HG03571 (cell line): ENCODE data around the gene CHKA.

Experiments
- ATAC-seq: cut with Tn5 transposase; IDR thresholded peaks from one replicate; pipeline ENCODE4 v1.9.1; 2021; ENCODE audit not compliant: unreplicated experiment

CHKA gene

DNA sequence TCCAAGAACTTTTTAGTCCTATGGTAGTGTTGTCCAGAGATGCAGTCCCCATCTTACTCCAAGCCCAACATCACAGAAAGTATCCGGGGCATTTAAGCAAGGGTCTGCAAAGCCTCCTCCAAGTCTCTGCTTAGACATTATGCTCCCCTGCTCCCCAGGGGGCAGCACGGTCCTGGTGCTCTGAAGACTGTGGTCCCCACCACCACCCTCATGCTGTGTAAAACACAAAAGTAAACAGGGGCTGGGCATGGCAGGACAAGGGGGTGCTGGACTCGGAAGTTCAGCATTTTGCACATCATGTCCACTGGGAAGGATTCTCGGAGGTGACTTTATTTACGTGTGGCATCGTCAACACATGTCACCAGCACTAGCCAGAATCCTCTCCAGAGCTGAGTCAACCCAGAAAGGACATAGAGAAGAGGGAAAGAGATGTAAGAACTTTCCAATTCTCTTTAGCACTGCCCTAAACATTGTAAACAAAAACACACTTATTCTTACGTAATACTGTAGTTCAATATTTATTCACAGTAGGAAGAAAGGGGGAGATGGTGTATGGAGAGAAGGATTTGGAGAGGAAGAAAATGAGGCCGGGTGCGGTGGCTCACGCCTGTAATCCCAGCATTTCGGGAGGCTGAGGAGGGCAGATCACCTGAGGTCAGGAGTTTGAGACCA, 44.7 kb downstream of the CHKA start:
- no peak for ATAC-seq

DNA sequence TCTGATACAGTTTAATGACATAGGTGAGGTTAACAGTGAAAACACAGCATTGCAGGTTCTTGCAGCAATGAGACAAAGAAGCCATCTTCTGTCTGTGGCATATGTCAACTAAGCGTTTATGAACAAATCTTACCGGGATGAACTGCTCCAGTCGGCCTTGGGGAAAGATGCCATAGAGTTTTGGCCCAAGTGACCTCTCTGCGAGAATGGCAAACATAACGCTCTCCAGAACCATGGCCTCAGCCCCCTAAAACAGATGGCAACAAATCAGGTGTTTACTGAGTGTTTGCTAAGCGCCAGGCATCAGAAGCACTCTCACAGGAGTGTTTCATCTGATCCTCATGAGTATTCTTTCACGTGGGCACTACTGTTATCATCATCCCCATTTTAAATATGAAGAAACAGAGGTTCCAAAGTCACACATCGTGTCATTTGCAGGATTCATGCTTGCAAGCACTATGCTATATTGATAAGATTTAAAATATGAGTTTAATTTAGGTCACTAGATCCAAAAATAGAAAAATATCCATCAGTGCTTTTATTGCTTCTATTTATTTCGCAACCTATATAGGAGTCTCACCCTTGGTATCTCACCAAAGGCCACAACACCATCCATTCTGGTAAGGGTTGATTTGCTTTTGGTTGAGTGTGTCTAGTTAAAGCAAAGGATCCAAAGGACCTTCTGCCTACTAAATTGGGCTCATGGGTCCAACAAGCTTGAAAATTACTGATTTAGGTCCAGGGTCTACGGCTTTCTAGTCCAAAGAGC, 46.4 kb downstream of the CHKA start:
- no peak for ATAC-seq

DNA sequence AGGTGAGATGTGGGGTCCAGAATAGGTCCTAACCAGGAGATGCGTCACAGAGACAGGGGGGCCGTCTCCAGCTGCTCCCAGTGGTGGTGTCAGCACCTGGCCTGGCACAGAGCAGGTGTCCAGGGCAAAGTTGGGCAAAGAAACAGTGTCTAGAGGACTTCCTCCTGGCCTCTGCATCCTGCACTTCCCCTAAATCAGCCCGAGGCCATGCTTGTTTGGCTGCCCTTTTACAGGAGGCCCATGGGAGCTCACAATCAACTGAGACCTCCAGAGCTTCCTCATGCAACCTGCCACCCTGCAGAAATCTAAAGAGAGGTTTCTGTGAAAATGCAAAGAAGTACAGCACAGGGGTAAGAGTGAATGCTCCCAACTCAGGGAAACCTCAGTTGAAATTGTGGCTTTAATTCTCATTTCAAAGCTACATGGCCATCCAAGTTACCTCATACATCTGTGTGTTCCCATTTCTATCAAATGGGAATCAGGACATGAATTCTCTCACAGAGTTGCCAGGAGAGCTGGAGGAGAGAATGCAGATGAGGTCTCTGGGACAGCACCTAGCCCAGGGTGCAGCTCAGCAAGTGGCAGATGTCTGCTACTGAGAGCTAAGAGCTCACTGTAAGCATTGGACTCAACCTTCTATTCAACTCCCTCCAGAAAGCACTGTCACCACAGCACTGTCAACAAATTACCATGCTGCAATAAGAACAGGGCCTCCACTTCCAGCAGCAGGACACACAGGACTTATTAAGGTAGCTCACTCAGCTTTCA, 49.7 kb downstream of the CHKA start:
- no peak for ATAC-seq

DNA sequence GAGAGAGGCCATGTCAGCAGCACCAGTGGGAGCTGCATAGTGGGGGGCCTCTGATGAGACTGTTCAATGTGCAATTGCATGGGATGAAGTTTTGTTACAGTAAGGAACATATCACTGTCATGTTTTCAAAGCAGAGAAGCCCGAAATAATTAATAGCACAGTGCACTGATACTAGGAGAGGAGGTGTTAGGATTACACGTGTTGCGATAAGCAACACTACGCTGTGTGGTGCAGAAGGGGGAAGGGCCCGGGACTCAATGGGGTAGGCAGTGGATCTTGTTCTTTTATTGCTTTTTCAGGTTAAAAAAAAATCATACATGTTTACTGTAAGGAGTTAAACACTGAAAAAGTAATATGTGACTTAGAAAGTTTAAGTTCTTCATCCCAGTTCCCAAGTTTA, 53.2 kb downstream of the CHKA start:
- ATAC-seq = no peak

DNA sequence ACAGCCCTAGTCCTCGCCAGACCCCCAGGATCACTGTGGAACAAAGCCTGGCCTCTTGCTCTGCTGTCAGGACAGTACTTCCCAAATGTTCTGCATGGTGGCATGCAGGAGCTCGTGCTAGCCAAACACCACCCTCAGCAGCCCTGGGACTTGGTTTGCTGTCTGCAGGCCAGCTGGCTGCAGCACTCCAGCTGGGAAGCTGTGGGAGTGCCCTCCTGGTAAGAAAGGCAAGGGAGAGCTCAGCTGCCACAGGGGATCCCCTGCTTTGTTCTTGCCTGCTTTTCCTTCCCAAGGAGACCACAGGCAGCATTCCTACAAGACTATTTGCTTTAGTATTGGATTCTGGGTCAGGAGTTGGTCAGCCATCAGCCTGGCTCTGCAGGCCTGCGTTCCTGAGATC, 54.4 kb downstream of the CHKA start:
- no peak for ATAC-seq

DNA sequence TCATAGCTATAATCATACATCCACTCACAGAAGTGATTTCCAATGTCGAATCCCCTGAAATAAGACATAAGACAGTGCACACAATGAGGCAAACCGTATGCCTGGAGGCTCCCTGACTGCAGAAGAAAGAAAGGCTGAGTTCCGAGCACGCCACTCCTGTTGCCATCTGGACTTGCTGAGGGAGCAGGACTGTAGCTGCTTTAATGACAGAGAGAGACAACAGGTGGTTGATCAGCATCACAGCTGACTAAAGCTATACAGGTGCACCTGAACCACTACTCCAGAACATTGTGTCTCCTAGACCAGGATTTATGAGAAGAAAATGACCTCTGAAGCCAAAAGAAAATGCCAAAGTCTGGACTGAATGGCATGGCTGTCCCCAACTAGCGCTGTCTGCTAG, 55.3 kb downstream of the CHKA start:
- no peak for ATAC-seq

DNA sequence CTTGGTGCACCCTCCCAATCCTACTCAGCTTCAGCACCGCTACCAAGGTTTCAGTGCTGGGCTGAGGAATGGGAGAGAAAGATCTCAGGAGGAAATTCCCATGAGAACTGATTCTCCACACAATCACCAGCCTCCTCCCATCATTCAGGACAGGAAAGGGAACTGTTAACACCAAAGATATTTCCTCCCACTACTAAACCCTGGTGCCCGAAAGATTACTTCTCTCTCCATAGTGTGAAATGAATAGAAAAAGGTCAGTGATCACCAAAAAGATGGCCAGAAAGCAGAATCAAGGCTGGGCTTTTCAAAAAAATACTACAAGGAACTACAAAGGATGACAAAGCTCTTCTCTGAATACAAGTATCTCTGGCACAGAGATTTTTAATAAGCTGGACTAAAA, 56.3 kb downstream of the CHKA start:
- ATAC-seq = no peak

DNA sequence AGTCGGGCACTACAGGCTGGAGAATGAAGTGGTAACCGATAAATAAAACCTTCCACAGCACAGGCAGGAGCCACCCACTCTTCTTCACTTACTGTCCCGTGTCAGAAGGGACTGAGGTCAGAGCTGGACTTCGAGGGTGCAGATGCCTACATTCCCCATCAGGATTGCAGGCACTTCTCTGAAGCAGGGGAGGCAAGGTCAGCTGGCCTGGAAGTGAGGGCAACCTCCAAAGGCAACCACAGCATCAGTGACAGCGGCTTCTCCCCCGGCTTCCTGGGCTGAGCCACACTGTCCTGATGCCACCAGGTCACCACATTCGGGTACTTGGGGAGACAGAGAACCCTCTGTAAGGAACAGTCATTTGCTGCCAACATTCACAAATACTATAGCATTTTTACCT, 59.7 kb downstream of the CHKA start:
- ATAC-seq = no peak

DNA sequence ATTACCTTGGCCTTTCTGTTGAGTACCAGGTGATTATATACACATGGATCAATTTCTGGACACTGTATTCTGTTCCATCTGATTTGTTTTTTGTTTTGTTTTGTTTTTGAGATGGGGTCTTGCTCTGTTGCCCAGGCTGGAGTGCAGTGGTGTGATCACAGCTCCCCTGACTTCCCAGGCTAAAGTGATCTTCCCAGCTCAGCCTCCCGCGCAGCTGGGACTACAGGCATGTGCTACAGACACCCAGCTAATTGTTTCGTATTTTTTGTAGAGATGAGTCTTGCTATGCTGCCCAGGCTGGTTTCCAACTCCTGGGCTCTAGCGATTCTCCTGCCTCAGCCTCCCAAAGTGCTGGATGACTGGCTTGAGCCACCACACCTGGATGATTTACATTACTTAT, 63.4 kb downstream of the CHKA start:
- ATAC-seq = no peak

DNA sequence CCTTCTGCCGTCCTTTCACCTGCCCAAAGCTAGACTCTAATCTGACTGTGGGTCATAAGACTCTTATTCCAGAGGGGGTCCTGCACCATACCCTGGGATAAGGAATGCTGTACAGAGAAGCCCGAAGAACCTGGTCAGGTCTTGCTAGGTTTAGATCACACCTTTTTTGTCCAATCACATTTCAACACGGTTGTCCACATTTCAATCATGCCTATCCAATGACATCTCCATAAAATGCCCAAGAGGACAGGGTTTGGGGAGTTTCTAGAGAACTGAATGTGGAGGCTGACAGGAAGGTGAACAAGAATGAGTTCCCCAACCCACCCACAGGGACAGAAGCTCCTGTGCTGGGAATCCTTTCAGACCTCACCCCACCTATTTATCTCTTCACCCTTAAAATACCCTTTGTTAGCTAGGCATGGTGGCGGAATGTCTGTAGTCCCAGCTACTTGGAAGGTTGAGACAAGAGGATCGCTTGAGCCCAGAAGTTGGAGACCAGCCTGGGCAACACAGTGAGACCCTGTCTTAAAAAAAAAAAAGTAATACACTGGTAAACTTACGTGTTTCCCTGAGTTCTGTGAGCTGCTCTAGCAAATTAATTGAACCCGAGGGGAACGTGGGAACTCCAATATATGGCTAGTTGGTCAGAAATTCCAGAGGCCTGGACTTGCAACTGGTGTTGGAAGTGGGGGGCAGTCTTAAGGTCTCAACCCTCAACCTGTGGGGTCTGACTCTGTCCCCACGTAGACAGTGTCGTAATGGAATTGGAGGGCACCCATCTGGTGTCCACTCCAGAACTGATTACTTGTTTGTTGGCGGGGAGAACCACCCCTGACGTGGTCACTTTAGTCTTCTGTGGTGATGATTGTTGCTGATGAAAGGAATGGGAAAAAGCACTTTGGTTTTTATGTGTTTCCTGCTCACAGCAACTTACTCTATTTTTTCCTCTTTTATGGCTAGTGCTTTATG, 64.6 kb downstream of the CHKA start:
- no peak for ATAC-seq

DNA sequence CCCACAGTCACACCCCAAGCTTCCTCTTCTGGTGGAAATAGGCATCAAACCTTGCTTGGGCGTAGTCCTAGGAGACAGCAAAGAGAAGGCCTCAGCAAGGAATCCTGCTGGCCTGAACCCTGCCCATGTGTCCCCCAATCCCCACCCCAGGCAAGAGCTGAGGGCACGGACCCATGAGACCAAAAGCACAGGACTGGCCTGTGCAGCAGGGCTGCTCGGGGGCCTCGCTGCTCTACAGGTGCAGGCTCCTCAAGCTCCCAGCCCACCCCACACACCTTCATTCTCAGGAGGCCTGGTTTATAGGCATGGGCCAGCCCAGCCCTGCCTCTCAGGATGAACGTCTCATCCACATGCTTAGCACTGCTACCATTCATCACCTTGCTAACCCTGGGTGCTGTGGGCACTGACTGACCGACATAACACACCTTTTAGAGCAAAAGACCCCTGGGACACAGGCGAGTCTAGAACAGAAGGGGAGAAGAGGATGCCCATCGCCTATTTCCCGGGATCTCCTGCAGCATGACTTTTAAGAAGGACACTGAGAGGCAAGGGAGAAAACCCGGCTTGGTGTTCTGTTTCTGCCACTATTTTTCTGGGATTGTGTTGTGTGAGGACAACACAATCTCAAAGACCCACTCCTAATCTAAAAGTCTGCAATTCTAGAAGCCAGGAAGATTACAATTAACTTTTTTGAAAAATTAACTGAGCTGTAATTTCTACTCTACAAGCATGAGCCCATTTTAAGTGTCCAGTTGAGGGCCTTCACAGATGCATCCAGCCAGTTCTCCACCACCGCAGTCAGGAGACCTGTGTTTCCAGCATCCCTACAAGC, 67.0 kb downstream of the CHKA start:
- ATAC-seq = no peak

DNA sequence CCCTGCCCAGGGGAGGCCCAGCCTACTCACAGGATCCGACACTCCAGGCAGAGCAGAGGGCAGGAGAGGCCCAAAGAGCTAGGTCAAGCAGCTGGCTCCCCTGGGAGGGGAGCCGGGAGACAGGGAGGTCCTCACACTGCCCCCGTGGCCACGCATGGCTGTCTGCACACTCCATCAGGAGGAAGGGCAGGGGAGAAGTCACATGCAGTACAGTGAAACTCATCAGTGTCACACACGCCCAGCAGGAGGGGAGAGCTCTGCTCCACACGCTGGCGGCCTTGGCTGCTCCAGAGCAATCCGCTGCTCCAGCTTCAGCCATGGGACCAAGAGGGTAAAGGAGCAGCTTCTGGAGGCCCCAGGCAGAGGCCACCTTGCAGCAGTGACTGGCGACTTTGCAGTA, 68.1 kb downstream of the CHKA start:
- ATAC-seq = no peak

DNA sequence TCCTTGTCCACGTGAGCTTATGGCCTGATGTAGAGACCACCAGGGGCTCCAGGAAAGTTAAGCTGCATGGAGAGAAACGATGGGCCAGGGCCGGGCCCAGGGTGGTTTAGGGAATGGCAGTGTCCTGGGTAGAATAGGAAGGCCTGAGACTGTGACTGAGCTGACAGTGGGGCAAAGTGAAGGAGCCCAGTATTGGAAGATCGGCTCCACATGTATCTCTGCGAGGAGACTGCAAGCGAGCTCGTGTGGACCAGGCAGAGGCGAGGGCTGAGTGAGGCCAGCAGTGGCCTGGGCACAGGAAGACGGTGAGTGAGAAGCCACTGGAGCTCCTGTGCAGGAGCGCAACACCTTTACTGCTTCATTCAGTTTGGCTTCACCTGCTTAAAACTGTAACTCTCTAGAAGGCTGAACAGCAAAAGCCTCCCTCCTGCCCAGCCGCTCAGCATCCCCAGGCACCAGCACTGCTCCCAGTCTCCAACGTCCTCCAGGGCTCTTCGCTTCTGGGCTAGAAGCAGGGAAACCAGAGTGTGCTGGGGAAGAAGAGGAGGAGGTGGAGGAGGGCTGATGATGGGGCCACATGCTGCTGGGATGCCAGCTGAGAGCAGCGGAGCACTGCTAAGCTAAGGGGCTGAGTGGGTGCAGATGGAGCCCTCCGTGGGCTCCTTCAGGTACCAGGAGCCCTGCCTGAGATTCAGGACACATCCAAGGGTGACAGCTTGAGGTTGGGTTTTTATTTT, 68.9 kb downstream of the CHKA start:
- no peak for ATAC-seq

DNA sequence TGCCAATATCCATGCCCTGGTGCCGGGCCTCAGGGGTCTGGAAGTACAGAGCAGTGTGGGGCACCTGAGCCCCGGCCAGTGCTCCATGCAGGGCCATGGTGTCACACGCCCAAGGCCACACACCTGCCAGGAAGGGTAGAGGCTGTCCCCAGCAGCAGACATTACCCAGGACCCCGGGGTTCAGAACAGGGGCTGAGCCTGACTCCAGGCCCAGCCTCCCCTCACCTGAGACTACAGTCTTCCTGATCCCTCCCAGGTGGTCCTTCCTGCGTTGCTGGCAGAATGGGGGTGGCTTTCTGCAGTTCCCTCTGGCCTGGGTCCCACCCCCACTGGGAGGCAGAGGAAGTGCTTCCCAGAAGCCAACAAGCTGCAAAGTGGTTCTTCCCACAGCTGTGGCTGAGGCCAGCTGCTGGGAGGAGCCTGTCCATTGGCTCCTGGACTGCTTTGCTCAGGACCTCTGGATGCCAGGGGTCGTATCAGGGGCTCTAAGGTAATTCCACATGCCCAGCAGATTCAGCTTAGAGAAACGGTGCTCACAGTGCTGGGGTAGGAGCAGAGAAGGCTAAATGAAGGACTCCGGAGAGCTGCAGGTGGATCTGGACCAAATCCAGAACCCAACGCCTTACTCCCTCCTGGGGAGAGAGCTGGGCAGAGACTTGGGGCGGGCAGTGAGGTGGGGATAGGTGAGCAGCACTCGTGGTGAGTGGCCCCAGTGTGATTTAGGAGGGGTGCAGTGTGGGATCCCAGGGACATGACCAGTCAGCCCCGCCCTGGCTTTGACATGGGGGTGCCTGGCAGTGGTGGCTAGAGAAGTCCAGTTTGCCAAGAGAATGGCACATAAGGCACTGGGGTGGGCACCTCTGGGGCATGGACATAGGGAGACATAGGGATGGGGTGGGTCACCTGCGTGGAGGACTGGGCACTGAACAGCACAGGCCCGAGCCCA, 69.7 kb downstream of the CHKA start:
- ATAC-seq = no peak

DNA sequence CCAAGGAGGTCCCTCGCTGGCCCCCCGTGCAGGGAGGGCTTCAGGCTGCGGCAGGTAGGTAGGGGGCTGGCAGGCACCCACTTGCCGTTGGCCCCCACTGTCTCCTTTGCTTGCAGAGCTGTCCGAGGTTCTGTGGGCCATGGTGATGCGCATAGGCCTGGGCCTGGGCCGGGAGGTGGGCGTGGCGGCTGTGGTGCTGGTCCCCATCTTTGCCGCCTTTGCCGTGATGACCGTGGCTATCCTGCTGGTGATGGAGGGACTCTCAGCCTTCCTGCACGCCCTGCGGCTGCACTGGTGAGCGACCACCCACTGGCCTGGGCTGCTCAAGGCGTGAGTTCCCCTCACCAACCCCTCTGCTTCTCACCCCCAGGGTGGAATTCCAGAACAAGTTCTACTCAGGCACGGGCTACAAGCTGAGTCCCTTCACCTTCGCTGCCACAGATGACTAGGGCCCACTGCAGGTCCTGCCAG, 70.8 kb downstream of the CHKA start:
- ATAC-seq = no peak

DNA sequence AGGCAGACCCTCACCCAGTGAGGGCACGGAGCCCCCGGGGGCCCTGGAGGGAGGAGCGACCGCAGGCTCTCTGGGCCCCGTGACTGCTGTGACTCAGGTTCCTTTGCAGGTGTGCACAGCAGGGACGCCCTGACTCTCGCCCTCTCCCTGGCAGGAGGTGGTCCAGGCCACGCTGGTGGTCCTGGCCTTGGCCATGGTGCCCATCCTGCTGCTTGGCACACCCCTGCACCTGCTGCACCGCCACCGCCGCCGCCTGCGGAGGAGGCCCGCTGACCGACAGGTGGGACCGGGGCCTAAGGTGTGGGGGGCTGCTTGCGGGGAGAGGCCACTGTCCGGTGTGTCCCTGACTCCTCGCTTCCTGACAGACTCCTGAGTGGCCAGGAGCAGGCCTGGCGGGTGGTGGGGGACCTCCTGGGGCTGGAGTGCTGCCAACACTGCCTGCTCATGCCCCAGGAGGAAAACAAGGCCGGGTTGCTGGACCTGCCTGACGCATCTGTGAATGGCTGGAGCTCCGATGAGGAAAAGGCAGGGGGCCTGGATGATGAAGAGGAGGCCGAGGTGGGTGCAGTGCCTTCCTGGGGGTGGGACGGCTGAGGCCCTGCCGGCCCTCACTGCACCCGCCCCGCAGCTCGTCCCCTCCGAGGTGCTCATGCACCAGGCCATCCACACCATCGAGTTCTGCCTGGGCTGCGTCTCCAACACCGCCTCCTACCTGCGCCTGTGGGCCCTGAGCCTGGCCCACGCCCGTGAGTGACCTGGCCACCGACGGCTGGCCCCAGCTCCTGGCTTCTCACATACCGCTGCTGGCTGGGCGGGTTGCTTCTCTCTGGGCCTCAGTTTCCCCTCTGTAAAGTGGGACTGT, 71.4 kb downstream of the CHKA start:
- ATAC-seq = no peak
